Astrocyte (in vitro differentiated cells and primary cell): ENCODE measurements around the gene PNPLA6. TPM values are rescaled to one million over a fixed set of nuclear protein-coding genes. Genes with fewer than 3 reads are reported as not detected.

Source experiments
- DNase-seq: peaks from one replicate; pipeline ENCODE4 v3.0.0-alpha.2; 2010; ENCODE audit warnings: low read depth
- FAIRE-seq: peaks from 2 replicates; lab custom pipeline; 2011; peaks lifted over from hg19 to GRCh38; lab: Jason Lieb, UNC
- H2AFZ ChIP-seq: 2 replicates; pipeline ENCODE4 v1.6.0; 2012; ENCODE audit warnings: low read depth, low read length, inconsistent platforms
- H3K27ac ChIP-seq: 2 replicates; pipeline ENCODE4 v1.5.1; 2011; ENCODE audit warnings: low read depth, low read length, inconsistent platforms
- H3K27me3 ChIP-seq: 2 replicates; pipeline ENCODE4 v1.6.0; 2011; ENCODE audit warnings: low read length, inconsistent platforms; ENCODE audit not compliant: insufficient read depth
- H3K36me3 ChIP-seq: 2 replicates; pipeline ENCODE4 v1.5.1; 2011; ENCODE audit warnings: low read length, inconsistent platforms; ENCODE audit not compliant: insufficient read depth
- H3K4me1 ChIP-seq: 2 replicates; pipeline ENCODE4 v1.5.1; 2011; ENCODE audit warnings: low read length, inconsistent platforms; ENCODE audit not compliant: insufficient read depth
- H3K4me2 ChIP-seq: 2 replicates; pipeline ENCODE4 v1.6.0; 2012; ENCODE audit warnings: low read length, inconsistent platforms
- H3K4me3 ChIP-seq: 2 replicates; pipeline ENCODE4 v1.5.1; 2011; ENCODE audit warnings: low read depth, mild to moderate bottlenecking, low read length, inconsistent platforms; ENCODE audit not compliant: insufficient read depth
- H3K79me2 ChIP-seq: 2 replicates; pipeline ENCODE4 v1.6.0; 2012; ENCODE audit warnings: mild to moderate bottlenecking, low read length, inconsistent platforms; ENCODE audit not compliant: insufficient read depth
- H3K9ac ChIP-seq: 2 replicates; pipeline ENCODE4 v1.6.0; 2012; ENCODE audit warnings: mild to moderate bottlenecking, low read length, inconsistent platforms
- H3K9me3 ChIP-seq: 2 replicates; pipeline ENCODE4 v1.5.1; 2012; ENCODE audit warnings: low read depth, mild to moderate bottlenecking, low read length, inconsistent platforms; ENCODE audit not compliant: insufficient read depth
- H4K20me1 ChIP-seq: 2 replicates; pipeline ENCODE4 v1.6.0; 2012; ENCODE audit warnings: low read length, inconsistent platforms; ENCODE audit not compliant: insufficient read depth
- H3K27ac Mint-ChIP-seq: one replicate; pipeline ENCODE4 v1.8.0; 2021; ENCODE audit warnings: mild to moderate bottlenecking, mixed read lengths; ENCODE audit not compliant: unreplicated experiment
- H3K27me3 Mint-ChIP-seq: one replicate; pipeline ENCODE4 v1.8.0; 2021; ENCODE audit warnings: low read depth, mixed read lengths; ENCODE audit not compliant: unreplicated experiment
- H3K36me3 Mint-ChIP-seq: one replicate; pipeline ENCODE4 v1.8.0; 2021; ENCODE audit warnings: low read depth, mixed read lengths; ENCODE audit not compliant: unreplicated experiment
- H3K4me1 Mint-ChIP-seq: one replicate; pipeline ENCODE4 v1.8.0; 2021; ENCODE audit warnings: low read depth, mixed read lengths; ENCODE audit not compliant: unreplicated experiment
- H3K4me3 Mint-ChIP-seq: one replicate; pipeline ENCODE4 v1.8.0; 2021; ENCODE audit warnings: mild to moderate bottlenecking, moderate library complexity, mixed read lengths; ENCODE audit not compliant: unreplicated experiment
- H3K9me3 Mint-ChIP-seq: one replicate; pipeline ENCODE4 v1.8.0; 2021; ENCODE audit warnings: mild to moderate bottlenecking, mixed read lengths; ENCODE audit not compliant: unreplicated experiment
- CTCF ChIP-seq: IDR thresholded peaks from 2 replicates; pipeline ENCODE4 v1.5.1; 2011; ENCODE audit warnings: low read depth, mild to moderate bottlenecking, inconsistent platforms, low read length, moderate library complexity; ENCODE audit not compliant: insufficient read depth
- EZH2 ChIP-seq: IDR thresholded peaks from 2 replicates; pipeline ENCODE4 v1.6.1; 2012; ENCODE audit warnings: mild to moderate bottlenecking, low read length, inconsistent platforms; ENCODE audit not compliant: insufficient read depth
- total RNA-seq: library from RNA; stranded (reverse); gene quantifications from 2 replicates; pipeline ENCODE4 v1.2.1, GENCODE V29; 2021

PNPLA6 gene
- total RNA-seq, 1 donor from 2014 or later, result 90.2 TPM

GRCh38 chr19:7540761-7541474 is 5.4 kb downstream of the PNPLA6 start:
- DNase-seq (peak; percentile 26), FAIRE-seq (no peak)
- H3K27me3 Mint-ChIP-seq, result no peaks in the 10 kb centered on the region
- no peak overlapping the region for H3K4me2 ChIP-seq
- peaks cover 4% of the 10 kb centered on the region for H3K79me2 ChIP-seq
- H3K36me3 Mint-ChIP-seq, result peaks cover 15% of the 10 kb centered on the region
- H3K27ac ChIP-seq, result no peak overlapping the region
- H3K4me3 ChIP-seq, result no peak overlapping the region
- H3K4me1 ChIP-seq, result peaks cover 6% of the 10 kb centered on the region
- H3K27me3 ChIP-seq, result no peaks in the 10 kb centered on the region
- no peaks in the 10 kb centered on the region for H3K4me1 Mint-ChIP-seq
- H3K9ac ChIP-seq, result no peak overlapping the region
- peaks cover 2% of the 10 kb centered on the region for H3K9me3 Mint-ChIP-seq
- H3K9me3 ChIP-seq, result no peaks in the 10 kb centered on the region
- H3K36me3 ChIP-seq, result peaks cover 3% of the 10 kb centered on the region
- H3K4me3 Mint-ChIP-seq, result no peak overlapping the region
- no peak overlapping the region for H2AFZ ChIP-seq
- H3K27ac Mint-ChIP-seq, result no peak overlapping the region
- TF ChIP-seq EZH2, result no peak
- no peak for TF ChIP-seq CTCF
- peaks cover 4% of the 10 kb centered on the region for H4K20me1 ChIP-seq

GRCh38 chr19:7541475-7541824 is 5.9 kb downstream of the PNPLA6 start:
- H3K4me1 Mint-ChIP-seq, result no peaks in the 10 kb centered on the region
- H2AFZ ChIP-seq, result no peak overlapping the region

More at GRCh38 chr19:7541475-7541824, 5.9 kb downstream of the PNPLA6 start:
- Histone ChIP-seq H3K36me3 (peaks cover 3% of the 10 kb centered on the region), H3K4me1 (peaks cover 1% of the 10 kb centered on the region), H3K79me2 (peaks cover 1% of the 10 kb centered on the region), H4K20me1 (peaks cover 4% of the 10 kb centered on the region), H3K4me2 (no peak overlapping the region), H3K27me3 (no peaks in the 10 kb centered on the region), H3K4me3 (no peak overlapping the region), H3K9me3 (no peaks in the 10 kb centered on the region), H3K27ac (no peak overlapping the region), H3K9ac (no peak overlapping the region)
- TF ChIP-seq EZH2 (no peak), CTCF (no peak)
- Mint-ChIP-seq H3K27ac (no peak overlapping the region), H3K36me3 (peaks cover 15% of the 10 kb centered on the region), H3K27me3 (no peaks in the 10 kb centered on the region), H3K4me3 (no peak overlapping the region), H3K9me3 (peaks cover 2% of the 10 kb centered on the region)
- FAIRE-seq, result no peak
- no peak for DNase-seq
